Hematopoietic multipotent progenitor cell treated with erythropoietin and hydrocortisone succinate and interleukin-3 and kit ligand, for 17 days (in vitro differentiated cells): ENCODE results near the gene GATD1.
"Not testable (repeated sequence)": the region's sequence is repeated elsewhere in the genome, so short reads cannot be mapped to it uniquely, and the experiment has no call there.

Experiments used
- DNase-seq: peaks from one replicate; pipeline ENCODE4 v3.0.0-alpha.2; 2015; ENCODE audit warnings: low spot score

GATD1 gene

GRCh38 chr11:763549-764321, 13.6 kb downstream of the GATD1 start:
- no peak for DNase-seq

GRCh38 chr11:763073-763463, 14.2 kb downstream of the GATD1 start:
- no peak for DNase-seq

- peak; percentile 45 for DNase-seq
Measured at GRCh38 chr11:762421-763072, 14.7 kb downstream of the GATD1 start.

- no peak for DNase-seq
Measured at GRCh38 chr11:761526-762108, 15.7 kb downstream of the GATD1 start.

- no peak for DNase-seq
Measured at GRCh38 chr11:760236-760635, 17.1 kb downstream of the GATD1 start.

- peak; percentile 47 for DNase-seq
Measured at GRCh38 chr11:749731-750130, 27.6 kb downstream of the GATD1 start.

- DNase-seq = no peak
Measured at GRCh38 chr11:748007-748359, 29.3 kb downstream of the GATD1 start.

- DNase-seq = peak; percentile 94
Measured at GRCh38 chr11:747158-748006, 29.9 kb downstream of the GATD1 start, which contains the start of gene TALDO1. TSS of gene TALDO1 (plus strand) at chr11:747464. CDS start at chr11:747482, 18 bp downstream.

- DNase-seq = no peak
Measured at GRCh38 chr11:746289-747157, 30.8 kb downstream of the GATD1 start.

- DNase-seq = no peak
Measured at GRCh38 chr11:745428-745827, 31.9 kb downstream of the GATD1 start.

GRCh38 chr11:742571-743201, 34.6 kb downstream of the GATD1 start:
- DNase-seq = no peak

- no peak for DNase-seq
Measured at GRCh38 chr11:742156-742546, 35.1 kb downstream of the GATD1 start.

- DNase-seq = not testable (repeated sequence)
Measured at GRCh38 chr11:737899-738298, 39.4 kb downstream of the GATD1 start.

- no peak for DNase-seq
Measured at GRCh38 chr11:737366-737765, 39.9 kb downstream of the GATD1 start.

GRCh38 chr11:734541-734940, 42.7 kb downstream of the GATD1 start:
- not testable (repeated sequence) for DNase-seq

- DNase-seq = no peak
Measured at GRCh38 chr11:733072-733471, 44.2 kb downstream of the GATD1 start.

GRCh38 chr11:729492-730074, 47.7 kb downstream of the GATD1 start:
- no peak for DNase-seq

- DNase-seq = no peak
Measured at GRCh38 chr11:728901-729491, 48.3 kb downstream of the GATD1 start.

- peak; percentile 89 for DNase-seq
Measured at GRCh38 chr11:727859-728748, 49.2 kb downstream of the GATD1 start.
